ENCODE measurements around the gene SCN8A.
"Not testable (repeated sequence)": the region's sequence is repeated elsewhere in the genome, so short reads cannot be mapped to it uniquely, and the experiment has no call there.

Gene SCN8A

DNA sequence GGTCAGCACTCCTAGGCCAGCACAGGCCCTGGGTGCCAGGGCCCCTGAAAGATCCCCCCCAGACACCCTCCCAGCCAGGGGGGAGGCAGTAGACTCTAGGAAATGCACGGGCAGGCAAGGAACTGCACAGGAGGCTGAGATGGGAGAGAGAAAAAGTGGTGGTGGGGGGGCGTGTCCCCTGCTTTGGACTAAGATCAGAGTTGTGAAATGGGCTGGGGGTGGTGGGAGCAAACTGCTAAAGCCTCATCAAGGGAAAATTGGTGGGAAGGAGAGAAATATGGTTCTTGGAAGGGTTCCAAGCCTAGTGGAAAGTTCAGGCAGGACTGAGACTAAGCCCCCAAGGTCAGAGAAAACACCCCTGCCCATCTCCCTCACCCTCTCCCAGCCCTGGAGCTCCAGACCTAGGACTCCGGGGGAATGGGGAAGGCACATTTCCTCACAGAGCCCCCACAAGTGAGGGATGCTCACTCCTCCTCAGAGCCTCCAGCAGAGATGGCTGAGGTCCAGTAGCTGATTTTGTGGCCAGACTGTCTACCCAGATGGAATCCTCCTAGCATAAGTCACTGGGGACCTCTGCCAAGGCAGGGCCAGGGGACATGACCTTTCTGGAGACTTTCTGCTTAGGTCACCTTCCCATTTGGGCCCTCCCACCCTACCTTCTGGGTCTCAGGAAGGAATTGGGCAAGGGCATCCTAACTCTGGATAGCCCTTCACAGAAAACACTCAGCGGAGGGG is 227.7 kb downstream of the SCN8A start:
- DNase-seq: no peak

DNA sequence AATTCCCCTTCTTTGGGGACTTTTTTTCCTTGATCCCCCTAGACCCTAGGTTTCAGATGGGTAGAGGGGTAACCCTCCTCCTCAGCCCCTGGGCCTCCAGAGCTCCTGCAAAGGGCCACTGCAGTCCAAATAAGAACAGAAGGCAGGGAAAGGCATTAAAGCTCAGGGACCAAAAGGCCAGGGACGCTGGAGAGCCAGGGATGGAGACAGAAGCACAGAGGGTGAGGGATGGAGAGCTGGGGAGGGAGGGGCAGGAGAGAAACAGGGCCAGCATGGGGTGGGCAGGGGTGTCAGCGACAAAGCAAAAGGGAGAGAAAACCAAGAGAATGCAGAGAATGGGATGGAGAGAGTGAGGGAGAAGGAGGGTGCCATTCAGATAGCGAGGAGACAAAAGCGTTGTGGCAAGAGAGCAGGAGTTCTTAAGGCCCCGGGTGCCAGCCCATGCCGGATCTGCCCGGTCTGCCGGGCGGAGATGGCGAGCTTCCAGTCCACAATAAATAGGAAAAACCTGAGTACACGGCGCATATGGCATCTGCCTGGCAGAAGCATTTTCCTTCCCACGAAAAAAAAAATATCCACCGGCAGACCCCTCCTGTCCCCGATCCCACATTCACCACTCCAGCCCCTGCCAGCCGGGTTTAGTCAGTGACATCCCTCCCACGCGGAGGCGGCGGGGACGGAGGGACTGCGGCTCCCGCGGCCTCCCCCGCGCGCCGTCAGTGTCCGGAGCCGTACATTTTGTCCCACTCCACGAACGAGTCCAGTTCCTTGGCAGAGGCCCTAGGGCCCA is 228.9 kb downstream of the SCN8A start:
- DNase-seq: no peak

DNA sequence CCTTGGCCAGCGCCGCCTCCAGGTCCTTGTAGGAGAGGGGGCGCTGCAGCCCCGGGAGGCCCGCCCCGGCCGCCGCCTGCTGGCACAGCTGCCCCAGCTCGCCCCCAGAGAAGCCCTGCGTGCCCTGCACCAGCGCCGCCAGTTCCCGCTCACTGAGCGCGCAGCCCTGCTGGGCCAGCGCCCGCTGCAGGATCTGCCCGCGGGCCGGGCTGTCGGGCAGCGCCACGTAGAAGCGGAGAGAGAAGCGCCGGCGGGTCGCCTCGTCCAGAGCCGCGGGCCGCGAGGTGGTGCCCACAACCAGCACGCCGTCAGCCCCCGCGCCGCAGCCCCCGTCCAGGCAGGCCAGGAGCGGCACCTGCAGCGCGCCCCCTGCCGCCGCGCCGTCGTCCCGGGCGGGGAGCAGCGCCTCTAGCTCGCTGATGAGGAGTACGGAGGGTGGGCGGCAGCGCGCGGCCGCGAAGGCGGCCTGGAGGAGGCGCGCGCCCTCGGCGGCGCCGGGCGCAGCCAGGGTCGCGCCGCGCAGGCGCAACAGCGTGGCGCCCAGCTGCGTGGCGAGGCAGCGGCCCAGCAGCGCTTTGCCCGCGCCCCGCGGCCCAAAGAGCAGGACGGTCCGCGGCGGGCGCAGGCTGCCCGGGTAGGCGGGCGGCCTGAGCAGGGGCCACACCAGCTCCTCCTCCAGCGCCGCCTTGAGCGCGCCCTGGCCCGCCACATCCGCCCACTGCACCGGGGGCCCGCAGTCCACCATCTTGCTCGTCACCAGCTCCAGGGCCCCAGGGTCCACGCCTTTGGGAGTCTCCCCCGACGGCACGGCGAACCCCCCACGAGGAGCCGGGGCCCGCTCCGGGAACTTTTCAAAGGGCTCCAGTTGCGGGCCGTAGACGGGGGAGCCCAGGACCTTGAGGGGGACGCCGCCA is 229.8 kb downstream of the SCN8A start:
- DNase-seq: no peak

DNA sequence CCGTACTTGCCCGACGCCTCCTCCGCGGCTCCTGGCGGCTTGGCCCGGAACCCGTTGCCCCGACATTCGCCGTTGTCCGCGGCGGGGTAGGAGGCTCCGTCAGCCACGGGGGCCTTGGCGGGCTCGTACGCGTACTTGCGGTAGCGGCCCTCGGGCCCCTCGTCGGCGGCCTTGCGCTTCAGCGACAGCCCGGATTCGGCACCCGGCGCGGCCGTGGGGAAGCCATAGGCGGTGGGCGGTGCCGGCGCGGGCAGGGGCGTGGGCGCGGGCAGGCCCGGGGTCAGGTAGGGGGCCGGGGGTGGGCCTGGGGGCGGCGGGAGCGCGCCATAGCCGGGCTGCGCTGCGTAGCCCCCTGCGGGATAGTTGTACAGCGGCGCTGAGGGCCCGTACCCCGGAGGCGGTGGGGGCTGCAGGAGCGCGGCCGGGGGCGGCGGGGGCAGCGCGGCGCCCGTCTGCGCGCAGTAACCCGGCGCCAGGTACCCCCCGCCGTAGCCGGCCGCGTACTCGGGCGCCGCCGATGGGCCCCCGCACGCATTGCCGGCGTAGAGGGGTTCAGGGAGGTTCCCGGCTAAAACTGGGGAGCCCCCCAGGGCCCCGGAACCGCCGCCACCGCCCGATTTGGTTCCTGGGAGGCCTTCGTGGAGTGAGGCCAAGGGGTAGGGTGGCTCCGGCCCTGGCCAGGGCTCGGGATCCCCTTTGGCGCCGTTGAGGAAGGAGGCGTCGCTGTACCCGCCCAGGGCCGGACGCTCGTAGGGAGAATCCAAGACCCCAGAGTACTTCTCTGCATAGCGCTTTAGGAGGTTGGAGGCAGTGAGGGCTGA is 230.6 kb downstream of the SCN8A start:
- DNase-seq: no peak

DNA sequence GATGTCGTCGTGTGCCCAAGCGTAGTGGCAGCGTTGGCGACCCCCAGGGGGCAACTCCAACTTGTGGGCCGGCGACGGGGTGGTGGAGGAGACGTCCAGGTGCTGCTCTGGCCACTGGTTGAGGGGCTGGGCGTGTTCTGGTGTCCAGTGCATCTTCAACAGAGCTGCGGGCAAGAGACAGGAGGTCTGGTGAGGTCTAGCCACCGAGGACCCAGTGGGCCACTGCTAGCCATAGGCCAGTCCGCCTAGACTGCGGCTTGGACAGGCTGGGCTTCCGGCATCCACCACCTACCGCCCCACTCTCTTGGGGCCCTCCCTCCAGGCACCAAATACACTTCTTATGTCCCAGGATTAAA is 231.2 kb downstream of the SCN8A start:
- no peak for DNase-seq

DNA sequence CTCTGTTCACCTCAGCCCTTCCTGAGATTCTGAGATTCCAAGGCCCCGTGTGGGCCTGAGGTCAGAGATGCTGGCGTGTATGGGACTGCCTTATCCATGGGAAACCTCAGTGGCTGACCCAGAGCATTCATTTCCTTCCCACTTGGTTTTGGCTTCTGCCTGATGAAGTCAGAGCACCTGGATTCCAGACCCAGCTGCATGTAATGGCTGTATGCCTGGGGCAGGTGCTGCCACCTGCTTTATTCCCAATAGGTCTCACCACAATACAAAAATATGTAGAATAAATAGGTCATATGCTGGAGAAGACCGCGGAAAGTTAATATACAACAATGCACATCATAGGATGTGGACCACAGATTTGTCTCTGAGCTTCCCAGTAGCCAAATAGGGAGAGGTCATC is 231.9 kb downstream of the SCN8A start:
- no peak for DNase-seq

DNA sequence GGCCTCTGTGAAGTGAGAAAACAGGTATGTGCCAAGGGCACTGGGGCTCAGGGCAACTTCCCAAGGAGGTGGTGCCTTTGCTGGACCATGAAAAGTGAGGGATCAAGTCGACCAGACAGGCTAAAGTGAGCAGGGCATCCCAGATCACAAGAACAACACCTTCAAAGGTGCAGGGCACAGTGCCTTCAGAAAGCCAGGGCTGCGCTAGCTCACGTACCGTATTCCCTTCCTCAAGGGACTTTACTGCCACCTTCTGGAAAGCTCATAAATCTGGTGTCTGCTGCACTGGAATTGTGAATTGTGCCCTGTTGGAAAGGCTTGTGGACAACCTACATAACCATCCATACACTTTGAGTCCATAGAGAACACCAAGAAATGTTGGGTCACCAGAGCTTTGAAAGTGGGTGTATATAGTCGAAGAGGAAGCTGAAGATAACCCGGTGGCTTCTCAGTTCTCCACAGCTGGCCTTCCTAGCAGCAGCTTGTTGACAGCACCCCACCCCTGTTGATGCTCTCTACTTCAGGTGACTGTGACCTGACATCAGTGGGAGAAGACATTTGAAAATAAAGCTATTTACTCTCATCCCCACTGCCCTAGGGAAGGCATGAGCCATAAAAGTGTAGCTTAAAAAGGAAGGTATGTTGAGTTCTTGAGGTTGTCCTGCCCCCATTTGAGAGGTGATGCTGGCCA is 233.0 kb downstream of the SCN8A start:
- peak; percentile 2 for DNase-seq

DNA sequence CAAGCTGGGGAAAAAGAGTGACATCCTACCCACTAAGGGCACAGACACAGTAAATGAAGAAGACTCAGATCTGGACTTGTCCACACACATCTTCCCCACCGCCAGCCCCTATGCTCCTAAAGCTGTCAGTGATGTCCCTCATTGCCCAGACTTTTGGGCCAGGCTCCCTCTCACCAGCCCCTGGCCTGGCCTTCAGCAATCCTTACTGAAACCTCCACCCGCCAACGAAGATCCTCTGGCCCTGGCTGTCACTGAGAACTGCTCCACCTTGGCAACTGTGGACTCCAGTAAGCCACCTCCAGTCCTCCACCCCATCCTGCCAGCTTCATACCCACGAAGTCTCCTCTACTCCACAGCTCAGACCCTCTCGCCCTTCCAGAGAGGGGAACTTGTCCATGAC is 234.2 kb downstream of the SCN8A start:
- DNase-seq: no peak

DNA sequence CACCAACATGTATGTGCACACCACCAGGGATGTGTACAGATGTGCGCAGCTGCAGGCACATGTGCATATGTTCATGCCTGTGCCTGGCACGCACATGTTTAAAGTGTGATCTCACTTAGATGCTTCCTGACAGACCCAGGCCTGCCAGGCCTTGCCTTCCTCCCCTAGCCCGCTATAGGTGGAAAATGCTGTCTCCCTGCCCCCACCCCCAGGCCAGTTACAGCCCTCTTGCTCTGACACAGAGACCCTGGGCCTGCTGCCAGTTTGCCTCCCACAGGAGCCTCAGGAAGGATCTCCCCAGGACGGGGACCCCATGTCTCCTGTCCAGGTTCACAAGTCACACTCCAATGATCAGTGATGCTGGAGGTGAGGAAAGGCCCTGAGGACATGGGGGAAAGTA is 235.8 kb downstream of the SCN8A start:
- DNase-seq: no peak

DNA sequence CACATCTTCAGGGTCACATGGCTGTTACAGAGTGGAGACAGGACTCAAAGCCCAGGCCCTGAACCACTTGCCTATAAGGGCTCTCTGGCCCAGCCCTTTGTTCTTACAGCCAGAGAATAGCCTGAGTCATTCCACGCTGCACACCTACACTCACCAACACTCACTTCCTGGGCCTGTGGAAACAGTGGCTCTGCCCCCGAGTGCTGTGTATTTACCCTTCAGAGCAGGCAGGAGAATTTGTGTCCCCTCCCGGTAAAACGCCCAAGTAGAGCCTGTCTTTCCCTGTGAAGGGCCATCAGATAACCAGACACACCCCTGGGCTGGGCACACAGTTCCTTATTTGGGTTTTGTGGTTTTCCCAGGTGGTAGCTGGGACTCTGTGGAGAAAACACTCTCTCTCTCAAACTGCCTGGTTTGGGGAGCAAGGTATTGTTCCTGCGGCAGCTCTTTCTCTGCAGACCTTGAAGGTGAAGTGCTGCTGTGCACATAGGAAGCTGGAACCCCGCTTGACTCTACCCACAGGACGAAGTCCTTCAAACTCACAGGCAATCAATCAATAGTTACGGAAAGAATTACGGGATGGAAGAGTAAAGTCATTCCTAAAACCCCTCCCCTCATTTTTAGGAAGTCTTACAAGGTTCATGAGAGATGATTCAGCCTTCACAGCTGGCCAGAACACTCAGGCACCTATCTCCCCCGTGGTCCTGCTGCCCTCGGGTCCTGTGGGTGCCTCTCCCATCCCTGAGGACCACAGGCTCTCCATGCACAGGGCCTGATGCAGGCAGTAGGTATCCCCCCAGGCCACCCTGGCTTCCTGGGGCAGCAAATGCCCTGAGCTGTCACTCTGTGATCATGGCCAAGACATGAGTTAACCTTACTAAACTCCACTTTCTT is 237.1 kb downstream of the SCN8A start:
- peak; percentile 1 for DNase-seq

DNA sequence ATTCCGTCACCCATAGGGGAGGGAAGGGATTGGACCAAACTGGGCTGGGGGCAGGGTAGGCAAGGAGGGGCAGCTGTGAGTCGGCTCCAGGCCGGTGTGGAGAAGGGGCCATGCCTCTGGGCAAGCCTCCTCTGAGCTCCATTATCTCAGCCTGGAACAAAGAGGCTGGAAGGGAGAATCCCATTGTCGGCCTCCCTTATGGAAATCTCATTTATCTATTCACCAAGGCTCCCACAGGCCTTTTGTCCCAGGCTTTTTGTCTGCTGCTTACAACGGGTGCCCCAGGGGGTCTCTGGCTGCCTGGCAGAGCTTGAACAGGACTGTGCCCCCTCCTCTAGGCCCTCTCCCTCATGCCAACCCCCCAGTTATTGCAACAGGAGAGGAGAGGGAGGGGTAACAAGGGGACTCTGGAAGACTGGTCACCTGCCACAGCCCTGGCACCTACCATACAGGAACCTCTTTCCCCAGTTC is 238.0 kb downstream of the SCN8A start:
- DNase-seq: no peak

DNA sequence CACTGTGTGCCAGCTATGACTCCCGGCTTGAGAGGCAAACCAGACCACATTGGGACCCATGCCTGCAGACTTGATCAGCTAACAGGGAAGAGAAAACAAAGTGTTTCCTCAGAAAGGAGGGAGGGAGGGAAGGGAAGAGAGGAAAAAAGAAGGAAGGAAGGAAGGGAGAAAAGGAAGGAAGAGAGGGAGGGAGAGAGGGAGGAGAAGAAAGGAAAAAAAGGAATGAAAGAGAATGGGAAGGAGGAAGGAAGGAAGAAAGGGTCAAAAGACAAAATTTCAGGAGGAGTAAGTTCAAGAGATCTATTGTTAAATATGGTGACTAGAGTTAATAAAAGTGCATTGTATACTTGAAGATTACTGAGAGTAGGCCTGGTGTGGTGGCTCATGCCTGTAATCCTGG is 238.6 kb downstream of the SCN8A start:
- DNase-seq: no peak

DNA sequence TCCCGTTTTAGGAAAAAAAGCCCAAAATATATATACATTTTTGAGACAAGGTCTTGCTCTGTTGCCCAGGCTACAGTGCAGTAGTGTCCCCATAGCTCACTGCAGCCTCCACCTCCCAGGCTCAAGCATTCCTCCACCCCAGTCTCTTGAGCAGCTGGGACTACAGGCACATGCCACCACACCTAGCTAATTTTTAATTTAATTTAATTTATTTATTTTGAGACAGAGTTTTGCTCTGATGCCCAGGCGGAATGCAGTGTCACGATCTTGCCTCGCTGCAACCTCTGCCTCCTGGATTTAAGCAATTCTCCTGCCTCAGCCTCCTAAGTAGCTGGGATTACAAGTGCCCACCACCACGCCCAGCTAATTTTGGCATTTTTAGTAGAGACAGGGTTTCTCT is 240.8 kb downstream of the SCN8A start:
- not testable (repeated sequence) for DNase-seq

DNA sequence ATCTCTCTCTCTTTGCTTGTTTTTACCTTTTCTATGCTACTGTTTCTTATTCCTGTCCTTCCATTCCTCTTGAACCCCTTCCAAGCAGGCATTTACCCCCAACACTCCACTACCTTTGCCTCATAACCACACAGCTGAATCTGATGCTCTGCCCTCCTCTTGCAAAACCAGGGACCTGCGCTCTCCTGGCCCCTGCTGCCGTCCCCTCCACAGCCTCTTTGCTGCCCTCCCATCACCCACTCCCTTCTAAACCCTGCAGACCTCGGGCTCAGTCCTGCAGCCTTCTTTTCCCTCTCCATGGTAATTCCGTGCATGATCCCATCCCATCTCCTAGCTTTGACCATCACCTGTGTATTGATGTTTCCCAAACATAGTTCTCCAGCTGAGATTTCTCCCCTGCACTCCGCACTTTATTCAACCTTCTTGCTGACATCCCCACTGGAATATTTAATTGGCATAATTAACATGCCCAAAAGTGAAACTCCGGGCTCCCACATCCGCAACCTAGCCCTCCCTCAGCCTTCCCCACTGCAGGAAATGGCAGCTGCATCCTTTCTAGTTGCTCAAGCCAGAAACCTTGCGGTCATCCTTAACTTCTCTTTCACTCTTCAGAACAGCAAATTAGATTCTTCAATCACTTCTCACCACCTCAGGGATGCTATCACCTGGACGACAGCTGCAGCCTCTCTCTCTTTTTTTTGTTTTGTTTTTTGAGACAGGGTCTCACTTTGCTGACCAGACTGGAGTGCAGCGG is 241.5 kb downstream of the SCN8A start:
- DNase-seq: peak; percentile 47

DNA sequence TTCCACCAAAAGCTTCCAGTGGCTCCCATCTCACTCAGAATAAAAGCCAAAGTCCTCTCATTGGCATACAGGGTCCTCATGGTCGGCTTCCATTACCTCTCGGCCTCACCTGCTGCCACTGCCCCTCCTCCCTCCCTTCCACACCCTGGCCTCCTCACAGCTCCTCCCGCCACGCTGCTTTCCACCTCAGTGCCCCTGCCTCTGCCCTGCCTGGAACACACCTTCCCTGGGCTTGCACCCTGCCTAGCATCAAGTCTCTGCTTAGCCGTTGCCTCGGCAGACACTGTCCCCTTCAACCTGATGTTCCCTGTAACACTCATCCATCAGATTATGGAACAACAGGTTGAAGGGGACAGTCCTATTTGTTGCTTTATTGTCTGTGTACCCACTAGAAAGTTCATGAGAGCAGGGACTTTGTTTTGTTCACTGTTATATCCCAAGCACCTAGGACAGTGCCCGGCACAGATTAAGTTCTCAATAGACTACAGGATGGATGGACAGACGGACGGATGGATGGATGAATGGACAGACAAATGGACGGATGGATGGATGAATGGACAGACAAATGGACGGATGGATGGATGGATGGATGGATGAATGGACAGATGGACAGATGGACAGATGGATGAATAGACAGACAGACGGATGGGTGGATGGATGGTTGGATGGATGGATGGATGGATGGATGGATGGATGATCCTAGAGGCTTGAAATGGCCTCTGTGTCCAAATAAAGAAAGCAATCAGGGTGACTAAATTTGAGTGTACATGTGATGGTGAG is 242.6 kb downstream of the SCN8A start:
- no peak for DNase-seq

DNA sequence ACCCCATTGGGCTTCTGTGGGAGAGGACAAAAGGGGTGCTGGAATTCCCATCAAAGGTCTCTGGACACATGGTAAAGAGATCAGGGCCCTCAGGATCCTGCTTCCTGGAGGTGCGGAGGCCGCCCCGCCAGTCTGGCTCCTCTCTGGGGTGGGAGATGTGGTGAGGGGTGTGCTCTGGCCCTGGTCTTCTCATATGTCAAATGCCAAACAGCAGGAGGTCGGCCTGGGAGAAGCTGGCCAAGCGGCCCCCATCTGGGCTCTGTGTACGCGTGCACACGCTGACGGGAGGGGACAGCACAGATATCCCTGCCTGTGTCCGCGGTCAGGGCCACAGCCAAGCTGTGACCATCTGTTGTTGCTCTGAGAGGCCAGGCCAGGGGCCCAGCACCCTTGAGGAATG is 243.4 kb downstream of the SCN8A start:
- DNase-seq: no peak

DNA sequence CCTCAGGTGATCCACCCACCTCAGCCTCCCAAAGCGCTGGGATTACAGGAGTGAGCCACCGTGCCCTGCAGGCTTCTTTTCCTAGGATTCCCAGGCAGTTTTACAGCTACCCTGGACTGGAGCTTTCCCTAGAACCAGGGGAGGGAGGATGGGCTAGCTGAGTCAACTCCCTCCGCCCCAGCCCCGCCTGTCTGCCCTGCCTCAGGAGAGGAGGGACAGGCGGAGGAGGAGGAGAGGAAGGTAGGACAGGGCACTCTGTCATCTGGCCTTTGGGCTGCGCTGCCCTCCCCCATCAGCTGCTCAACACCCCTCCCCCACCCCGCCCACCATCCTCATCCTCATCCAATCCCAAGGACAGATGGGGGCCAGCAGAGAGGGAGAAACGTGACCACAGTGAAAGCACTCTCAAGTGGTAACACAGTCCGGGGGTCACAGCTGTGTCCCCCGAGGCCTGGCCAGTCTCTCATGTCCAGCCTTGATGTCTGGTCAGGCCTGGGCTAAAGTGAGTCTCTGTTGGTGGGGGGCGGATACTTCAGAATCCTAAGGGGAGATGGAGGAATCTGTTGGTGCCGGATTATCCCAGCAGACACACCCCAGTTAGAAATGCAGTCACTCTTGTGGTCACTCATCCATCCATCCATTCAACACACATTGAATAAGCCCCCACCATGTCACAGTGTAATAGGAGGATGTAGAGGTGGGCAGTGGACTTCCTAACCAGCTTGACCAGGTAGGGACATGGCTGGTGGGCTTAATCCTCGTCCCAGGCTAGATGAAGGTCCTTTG is 245.2 kb downstream of the SCN8A start:
- no peak for DNase-seq

DNA sequence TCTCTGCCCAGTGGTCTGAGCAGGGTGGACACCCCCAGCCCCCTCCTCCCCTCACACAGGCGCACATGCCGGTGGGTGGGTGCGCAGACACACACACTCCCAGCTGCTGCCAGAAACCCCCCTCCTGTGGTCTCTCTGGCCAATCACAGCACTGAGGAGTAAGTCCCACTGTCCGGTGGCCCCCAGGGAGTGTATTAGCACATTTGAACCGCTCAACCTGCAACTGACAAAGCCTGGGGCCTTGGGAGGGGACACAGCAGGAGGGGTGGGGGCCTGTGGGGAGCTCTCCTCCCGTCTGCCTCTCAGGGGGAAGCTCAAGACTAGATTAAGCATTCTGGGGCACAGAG is 245.8 kb downstream of the SCN8A start:
- DNase-seq: no peak

DNA sequence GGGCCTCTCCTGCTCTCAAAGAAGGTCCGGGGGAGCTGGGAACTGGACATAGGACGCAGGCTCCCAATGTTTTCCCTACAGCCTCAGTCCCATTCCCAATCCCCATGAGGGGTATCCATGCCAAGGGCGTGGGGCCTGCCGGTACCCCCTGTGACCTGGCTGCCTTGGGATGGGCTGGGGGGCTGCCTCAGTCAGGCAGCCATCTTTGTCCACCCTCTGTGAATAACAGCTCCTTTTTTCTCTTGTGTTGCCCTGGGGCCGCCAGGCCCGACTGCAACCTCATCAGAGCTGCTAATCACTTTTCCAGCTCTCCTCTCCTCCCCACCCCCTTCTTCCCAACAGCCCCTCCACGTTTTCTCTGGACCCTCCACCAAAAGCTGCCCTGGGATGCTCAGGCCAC is 246.3 kb downstream of the SCN8A start:
- DNase-seq: no peak
